ENCODE data around the gene SGF29. TPM values are rescaled to one million over a fixed set of nuclear protein-coding genes. Genes with fewer than 3 reads are reported as not detected.
"Not testable (repeated sequence)": the region's sequence is repeated elsewhere in the genome, so short reads cannot be mapped to it uniquely, and the experiment has no call there.

The SGF29 gene
- polyA plus RNA-seq, 3 donors, result 18.4 to 21.1 (median 20.2) TPM

GRCh38 chr16:28562199-28562598 is 8.5 kb downstream of the SGF29 start:
- DNase-seq (ENCODE audit: low read depth in 3 of 3, low spot score in 2 of 3), result no peak

GRCh38 chr16:28563218-28563617 is 9.5 kb downstream of the SGF29 start:
- no peak for DNase-seq (ENCODE audit: low read depth in 3 of 3, low spot score in 2 of 3)

GRCh38 chr16:28566233-28566925 is 12.7 kb downstream of the SGF29 start:
- not testable (repeated sequence) for DNase-seq (ENCODE audit: low read depth in 3 of 3, low spot score in 2 of 3)

GRCh38 chr16:28567292-28567691 is 13.6 kb downstream of the SGF29 start:
- no peak for DNase-seq (ENCODE audit: low read depth in 3 of 3, low spot score in 2 of 3)

- no peak for DNase-seq (ENCODE audit: low read depth in 3 of 3, low spot score in 2 of 3)
Measured at GRCh38 chr16:28569021-28569420, 15.3 kb downstream of the SGF29 start.

GRCh38 chr16:28569968-28570752 is 16.4 kb downstream of the SGF29 start:
- DNase-seq (ENCODE audit: low read depth in 3 of 3, low spot score in 2 of 3), result no peak

GRCh38 chr16:28572696-28573510 is 19.2 kb downstream of the SGF29 start:
- peak in 2 of 3 donors; percentile 44 to 72 for DNase-seq (ENCODE audit: low read depth in 3 of 3, low spot score in 2 of 3)

GRCh38 chr16:28573738-28574718 is 20.3 kb downstream of the SGF29 start:
- DNase-seq (ENCODE audit: low read depth in 3 of 3, low spot score in 2 of 3), result no peak

GRCh38 chr16:28574925-28575324 is 21.2 kb downstream of the SGF29 start:
- DNase-seq (ENCODE audit: low read depth in 3 of 3, low spot score in 2 of 3), result no peak

- no peak for DNase-seq (ENCODE audit: low read depth in 3 of 3, low spot score in 2 of 3)
Measured at GRCh38 chr16:28575446-28576109, 21.9 kb downstream of the SGF29 start.

GRCh38 chr16:28580726-28581315 is 27.1 kb downstream of the SGF29 start:
- no peak for DNase-seq (ENCODE audit: low read depth in 3 of 3, low spot score in 2 of 3)

- no peak for DNase-seq (ENCODE audit: low read depth in 3 of 3, low spot score in 2 of 3)
Measured at GRCh38 chr16:28585674-28586073, 32.0 kb downstream of the SGF29 start.

- DNase-seq (ENCODE audit: low read depth in 3 of 3, low spot score in 2 of 3), result no peak
Measured at GRCh38 chr16:28586466-28586865, 32.7 kb downstream of the SGF29 start.

- no peak for DNase-seq (ENCODE audit: low read depth in 3 of 3, low spot score in 2 of 3)
Measured at GRCh38 chr16:28587386-28587785, 33.7 kb downstream of the SGF29 start.

GRCh38 chr16:28589069-28589468 is 35.3 kb downstream of the SGF29 start:
- DNase-seq (ENCODE audit: low read depth in 3 of 3, low spot score in 2 of 3), result no peak

GRCh38 chr16:28589930-28590329 is 36.2 kb downstream of the SGF29 start:
- no peak for DNase-seq (ENCODE audit: low read depth in 3 of 3, low spot score in 2 of 3)

- no peak for DNase-seq (ENCODE audit: low read depth in 3 of 3, low spot score in 2 of 3)
Measured at GRCh38 chr16:28590384-28591340, 36.9 kb downstream of the SGF29 start.

- DNase-seq (ENCODE audit: low read depth in 3 of 3, low spot score in 2 of 3), result no peak
Measured at GRCh38 chr16:28591355-28591754, 37.6 kb downstream of the SGF29 start.
